HG03571 (cell line): ENCODE measurements around the gene ENGASE.

Experiments used
- ATAC-seq: cut with Tn5 transposase; IDR thresholded peaks from one replicate; pipeline ENCODE4 v1.9.1; 2021; ENCODE audit not compliant: unreplicated experiment

Gene ENGASE

GRCh38 chr17:79079421-79080200 is 5.0 kb downstream of the ENGASE start:
- ATAC-seq = no peak

DNA sequence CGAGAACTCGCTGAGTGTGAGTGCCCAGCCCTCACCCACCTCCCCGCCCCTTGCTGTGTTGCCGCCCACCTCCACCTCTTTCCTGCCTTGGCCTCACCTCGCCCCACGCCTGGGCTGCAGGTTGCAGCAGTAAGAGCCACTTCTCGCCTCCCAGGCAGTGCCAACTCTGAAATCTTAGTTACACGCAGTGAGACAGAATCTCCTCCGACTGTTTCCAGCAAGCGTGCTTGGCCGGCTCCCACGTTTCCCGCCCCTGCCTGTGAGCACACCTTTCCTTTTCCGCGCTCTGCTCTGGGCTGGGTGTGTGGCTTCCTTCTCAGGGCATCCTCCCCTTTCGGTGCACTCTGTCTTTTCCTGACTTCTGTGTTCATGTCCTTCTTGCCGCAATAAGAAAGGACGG is 5.7 kb downstream of the ENGASE start:
- ATAC-seq = no peak

DNA sequence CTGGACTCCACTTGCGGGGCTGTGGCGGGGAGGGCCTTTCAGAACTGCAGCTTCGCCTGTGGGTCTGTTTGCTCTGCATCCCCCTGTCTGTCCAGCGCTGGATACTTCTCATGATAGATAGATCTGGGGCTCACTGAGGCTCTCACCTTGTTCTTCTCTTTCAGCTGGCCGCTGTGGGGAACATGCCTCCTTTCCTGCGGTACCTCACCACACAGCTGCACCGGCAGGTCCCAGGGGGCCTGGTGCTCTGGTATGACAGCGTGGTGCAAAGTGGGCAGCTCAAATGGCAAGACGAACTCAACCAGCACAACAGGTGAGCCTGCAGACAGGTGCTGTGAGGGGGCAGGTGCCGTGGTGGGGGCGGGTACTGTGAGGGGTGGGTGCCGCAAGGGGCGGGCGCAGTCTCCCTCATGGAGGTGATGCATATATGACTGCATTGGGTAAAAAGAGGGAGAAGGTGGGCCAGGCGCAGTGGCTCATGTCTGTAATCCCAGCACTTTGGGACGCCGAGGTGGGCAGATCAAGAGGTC is 6.2 kb downstream of the ENGASE start:
- no peak for ATAC-seq

GRCh38 chr17:79081571-79082276 is 7.1 kb downstream of the ENGASE start:
- ATAC-seq = no peak

DNA sequence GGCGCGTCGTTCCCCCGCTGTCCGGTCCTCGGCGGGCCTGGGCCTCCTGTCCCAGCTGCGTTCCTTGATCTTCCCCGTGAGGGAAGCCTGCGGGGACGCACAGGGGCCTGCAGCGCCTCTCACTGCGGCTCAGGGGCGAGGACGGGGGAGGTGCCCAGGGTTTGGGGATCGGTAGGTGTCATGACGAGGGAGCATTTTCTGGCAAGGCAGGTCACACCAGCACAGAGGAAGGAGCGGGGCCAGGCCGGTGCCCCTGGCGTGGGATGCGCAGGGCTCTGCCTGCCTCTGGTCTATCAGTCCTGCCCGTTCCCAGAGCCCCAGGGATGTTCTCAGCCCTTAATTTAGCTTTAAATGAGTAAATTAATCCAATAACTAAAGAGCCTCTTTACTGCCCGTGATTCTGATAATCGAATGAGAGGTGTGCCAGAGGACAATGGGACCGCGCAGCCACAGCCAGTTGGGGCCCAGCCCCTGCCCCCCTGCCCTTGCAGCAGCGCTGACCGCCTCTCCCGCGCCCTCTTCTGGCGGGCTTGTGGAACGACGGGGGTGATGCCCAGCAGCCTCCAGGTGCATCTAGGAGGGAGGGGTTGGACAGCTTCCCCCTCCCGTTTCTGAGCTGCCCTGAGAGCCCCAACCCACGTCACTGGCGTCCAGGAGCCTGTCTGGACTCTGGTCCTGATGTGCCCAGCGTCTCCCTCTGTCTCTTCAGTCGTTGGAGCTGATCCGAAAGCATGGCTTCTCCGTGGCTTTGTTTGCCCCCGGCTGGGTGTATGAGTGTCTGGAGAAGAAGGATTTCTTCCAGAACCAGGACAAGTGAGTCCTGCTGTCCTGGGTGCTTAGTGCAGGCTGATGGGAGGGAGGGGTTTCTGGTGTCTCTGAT is 7.9 kb downstream of the ENGASE start:
- no peak for ATAC-seq

- ATAC-seq = no peak
These were observed 8.8 kb downstream of the ENGASE start for GRCh38 chr17:79083191-79083971.

DNA sequence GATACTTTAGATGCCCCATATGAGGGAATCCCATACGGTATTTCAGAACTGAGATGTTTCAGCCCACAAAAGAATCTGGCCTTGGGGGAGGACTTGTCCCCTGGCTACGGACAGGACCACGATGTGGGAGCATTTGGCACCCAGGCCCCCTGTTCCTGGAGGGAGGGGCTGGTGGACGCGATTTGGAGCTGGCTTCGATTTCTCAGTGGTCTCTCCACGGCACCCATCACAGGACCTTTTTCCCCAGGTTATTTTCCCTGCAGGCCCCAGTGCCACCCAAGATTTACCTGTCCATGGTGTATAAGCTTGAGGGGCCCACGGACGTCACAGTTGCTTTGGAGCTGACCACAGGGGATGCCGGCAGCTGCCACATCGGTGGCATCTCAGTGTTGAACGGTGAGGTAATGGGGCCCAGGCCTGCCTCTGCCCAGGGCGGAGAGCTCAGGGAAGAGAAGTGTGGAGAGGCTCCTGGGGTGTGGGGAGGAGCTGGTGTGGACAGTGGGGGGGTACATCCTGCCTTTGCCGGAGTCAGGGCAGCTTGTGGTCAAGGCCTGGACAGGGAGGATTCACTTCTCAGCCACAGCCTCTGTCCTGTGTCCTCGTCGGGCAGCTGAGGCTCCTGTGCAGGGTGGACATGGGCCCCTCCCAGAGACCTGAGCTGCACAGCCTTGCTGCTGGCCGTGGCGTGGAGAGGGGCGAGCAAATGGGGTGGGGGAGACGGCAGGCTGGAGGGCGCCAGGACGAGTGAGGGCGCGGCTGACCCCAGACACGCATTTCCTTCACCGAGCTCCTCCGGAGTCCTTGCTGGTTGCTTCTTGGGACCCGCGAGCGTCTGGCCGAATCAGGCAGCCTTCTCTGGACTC is 9.9 kb downstream of the ENGASE start:
- ATAC-seq = no peak

DNA sequence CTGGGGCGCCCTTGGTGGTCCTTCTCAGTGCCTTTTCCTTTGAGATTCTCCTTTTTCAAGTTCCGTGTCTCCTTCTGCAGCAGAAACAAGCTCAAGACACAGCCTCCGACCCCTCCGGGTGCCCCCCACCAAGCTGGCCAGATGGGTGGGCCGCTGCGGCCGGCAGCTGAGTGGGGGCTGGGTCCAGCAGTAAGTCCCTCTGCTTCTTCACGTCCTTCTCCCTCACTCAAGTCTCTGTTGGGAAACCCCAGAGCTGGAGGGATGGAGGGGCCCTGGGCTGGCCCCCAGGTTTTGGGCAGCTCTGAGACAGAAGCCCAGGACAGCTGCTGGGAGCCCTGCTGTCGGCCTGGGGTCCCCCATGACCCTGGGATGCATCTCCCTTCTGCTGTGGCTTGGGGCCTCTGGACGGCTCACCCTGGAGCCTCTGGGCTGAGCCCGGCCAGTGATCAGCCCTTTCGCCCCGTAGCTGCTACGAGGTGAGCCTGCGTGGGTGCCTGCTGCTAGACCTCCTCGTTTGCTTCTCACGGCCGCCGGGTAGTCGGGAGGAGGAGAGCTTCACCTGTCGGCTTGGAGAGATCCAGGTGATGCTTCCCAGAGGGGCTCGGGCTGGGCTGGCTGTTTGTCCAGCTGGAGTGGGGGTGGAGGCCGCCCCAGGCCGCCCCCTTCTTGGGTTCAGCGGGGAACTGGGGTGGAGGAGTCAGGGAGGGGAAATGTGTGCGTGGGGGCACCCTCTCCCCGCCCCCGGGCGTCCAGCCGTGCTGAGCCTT is 10.7 kb downstream of the ENGASE start:
- ATAC-seq = no peak

- no peak for ATAC-seq
These were observed 11.4 kb downstream of the ENGASE start for GRCh38 chr17:79085921-79086551.

DNA sequence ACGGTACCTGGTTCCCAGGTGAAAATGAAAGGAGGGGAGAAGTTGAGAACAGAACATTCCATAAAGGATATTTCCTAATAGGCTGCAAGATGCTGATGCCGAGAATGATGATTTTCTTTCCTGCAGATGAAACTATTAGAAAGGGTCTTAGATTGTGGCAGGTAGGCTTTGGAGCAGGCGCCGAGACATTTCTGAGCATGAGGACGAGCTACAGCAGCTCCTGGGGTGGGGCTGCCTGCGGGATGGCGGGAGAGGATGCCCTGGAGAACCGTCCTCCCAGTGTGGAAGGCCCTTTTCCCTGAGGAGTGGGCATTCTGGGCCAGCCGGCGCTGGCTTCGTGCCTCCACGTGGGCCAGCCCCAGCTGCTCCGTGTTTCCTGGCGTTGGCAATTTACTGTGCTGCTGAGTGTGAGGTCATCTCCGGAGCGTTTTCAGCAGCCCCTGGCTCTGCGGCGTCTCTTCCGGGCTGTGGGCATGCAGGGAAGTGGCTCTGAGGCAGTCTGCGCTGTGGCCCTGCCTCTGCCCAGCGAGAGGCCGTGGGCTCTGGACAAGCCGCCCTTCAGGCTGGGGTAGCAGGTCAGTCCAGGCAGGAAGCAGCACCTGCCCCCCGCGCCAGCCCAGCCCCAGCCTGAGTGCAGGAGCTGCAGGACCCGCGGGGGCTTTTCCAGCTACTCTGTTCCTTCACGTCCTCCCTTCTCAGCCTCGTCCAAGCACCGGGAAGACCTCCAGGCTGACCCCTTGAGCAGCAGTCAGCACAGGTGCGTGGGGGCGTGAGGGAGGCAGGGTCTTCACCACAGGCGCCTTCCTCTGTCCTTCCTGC is 12.2 kb downstream of the ENGASE start:
- no peak for ATAC-seq

DNA sequence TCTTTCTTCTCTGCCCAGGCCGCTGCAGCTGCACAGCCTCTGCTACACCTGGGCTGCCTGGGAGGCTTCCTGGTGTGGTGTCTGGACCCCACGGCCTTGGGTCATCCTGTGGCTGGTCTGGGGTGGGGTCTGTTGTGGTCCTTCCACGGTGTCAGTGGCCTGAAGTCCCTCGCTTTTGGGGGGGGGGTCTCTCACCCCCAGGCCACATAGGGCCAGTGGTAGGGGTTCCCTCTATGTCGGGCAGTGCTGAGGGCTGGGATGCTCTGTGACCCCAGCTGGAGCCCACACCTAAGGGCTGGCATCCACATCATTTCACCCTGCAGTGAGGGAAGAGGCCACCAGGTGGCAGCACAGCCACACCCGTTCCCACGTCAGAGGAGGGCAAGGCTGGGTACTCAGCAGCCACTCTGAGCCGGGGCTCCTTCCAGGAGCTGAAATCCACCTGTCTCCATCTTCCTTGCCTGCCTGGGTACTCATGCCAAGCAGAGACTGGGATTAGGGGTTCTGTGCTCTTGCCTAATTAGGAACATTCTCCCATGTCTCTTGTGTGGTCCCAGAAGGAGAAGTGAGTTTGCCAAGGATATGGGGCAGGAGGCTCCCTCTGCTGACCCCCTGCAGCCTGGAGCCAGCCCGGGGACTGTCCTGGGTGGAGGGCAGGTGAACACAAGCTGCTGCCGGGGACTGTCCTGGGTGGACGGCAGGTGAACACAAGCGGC is 13.0 kb downstream of the ENGASE start:
- no peak for ATAC-seq

DNA sequence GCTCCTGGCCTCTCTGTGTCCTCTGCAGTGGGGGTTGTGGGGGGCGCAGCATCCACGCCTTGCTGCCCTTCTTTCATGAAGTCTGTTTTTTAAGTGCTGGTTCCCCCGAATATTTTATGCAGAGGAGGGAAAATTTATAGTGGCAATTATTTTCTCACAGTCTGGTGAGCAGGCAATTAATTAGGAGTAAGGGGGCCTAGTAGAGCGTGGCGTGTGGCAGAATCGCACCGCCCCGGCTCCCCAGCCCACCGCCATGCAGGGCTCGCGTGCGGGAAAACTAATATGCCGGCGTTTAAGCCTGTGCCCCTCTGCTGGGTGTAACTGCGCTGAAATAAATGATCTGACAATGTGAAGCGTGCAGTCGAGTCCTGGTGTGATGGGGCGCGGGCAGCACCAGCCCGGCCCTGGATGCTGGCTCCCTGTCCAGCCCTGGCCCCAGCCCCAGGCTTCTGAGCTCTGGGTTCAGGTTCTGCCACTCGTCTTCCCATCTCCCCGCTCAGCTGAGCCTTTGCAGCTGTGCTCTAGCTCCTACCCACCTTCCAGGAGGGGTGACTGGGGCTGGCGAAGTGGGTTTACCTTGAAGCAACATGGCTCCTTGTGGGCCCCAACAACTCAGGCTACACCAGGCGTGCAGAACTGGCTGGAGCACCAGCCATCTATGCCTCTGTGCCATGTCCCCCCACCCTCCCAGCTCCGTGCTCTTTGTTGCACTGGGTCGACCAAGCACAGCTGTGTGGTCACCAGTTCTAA is 13.8 kb downstream of the ENGASE start:
- no peak for ATAC-seq

DNA sequence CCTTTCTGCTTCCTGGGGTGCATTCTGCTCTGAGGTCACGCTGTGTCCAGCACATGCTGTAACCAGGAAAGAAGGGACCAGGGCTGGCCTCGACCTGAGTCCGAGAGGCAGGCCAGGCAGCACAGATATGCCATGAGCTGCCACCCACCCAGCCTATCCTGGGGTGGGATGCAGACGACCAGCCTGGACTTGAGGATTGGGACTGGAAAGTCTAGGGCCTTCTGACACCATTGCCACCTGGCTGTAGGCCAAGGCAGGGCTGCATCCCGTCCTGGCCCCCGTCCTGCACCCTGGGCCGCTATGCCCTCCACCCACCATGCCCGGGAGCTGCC is 14.3 kb downstream of the ENGASE start:
- ATAC-seq = no peak

DNA sequence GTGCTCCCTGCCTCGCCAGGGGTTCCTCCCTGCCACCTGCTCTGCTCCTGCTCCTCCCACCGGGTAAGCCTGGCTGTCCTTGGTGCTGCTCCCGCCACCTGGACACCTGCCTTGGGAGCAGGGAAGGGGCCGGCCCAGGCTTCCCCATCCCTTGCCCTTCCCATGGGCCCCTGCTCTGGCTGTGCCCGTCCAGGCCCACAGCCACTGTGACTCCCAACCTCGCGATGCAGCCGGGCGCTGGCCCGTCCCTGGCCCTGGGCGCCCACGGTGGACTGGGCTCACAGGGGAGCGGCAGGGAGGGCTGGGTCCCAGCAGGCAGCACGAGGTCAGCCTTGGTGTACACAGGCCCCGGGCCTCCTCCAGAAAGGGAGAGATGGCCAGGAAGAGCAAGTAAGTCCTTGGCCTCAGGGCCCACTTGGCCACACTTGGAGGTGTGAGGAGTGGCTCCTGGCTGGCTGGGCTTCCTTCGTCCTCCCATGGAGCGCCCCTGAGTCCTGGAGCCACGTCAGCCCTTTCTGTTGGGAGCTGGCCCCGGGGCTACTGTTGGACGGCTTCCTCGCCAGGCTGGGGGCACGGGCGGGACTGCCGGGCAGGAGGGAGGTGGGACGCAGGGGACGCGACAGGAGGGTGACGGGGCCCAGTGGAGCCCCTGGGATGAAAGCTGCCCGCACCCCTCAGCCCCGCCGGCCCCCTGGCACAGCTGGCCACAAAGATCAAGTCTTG is 15.3 kb downstream of the ENGASE start:
- ATAC-seq = no peak

DNA sequence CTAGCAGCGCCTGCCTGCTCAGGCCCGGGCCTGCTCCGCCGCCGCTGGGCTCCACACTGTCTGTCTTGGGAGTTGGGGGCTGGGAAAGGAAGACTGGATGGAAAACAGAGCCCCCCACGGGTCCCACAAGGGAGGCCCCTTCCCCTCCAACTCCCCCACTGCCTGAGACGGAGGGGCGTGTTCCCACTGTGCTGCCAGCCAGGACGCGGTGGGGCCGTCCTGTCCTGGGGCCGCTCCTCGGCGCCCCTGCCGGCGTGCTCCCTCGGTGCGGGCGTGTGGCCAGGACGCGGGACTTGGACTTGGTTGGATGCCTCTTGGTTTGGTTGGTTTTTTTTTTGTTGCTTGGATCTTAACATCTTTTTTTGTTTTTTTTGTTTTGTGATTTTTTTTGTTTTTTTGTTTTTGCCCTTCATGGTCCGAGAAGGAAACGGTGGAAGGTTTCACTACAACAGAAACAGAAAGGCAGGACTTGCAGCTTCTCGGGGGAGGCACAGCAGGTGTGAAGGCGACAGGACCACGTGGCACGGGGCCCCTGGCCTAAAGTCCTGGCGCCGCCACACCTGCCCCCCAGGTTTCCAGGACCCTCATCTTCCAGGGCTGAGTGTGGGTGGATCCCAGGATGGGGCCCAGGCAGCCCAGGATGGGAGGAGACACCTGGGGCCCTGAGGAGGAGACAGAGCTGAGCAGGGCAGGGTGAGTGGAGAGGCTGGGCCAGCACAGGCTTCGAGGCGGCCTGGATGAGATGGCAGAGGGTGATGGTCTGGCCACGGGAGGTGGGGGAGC is 16.0 kb downstream of the ENGASE start:
- ATAC-seq = no peak
